GM19043 (cell line): ENCODE data around the gene CPM.
"Not testable (repeated sequence)": the region's sequence is repeated elsewhere in the genome, so short reads cannot be mapped to it uniquely, and the experiment has no call there.

ENCODE experiments used
- ATAC-seq: cut with Tn5 transposase; IDR thresholded peaks from one replicate; pipeline ENCODE4 v1.9.1; 2021; ENCODE audit warnings: low read depth; ENCODE audit not compliant: unreplicated experiment

Gene CPM

DNA sequence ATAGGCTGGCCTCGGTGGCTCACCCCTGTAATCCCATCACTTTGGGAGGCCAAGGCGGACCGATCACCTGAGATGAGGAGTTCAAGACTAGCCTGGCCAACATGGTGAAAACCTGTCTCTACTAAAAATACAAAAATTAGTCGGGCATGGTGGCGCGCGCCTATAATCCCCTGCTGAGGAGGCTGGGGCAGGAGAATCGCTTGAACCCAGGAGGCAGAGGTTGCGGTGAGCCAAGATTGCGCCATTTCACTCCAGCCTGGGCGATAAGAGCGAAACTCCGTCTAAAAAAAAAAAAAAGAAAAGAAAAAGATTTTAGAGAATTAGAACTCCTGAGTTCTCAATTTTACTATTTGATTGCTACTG is 123.0 kb downstream of the CPM start:
- not testable (repeated sequence) for ATAC-seq

DNA sequence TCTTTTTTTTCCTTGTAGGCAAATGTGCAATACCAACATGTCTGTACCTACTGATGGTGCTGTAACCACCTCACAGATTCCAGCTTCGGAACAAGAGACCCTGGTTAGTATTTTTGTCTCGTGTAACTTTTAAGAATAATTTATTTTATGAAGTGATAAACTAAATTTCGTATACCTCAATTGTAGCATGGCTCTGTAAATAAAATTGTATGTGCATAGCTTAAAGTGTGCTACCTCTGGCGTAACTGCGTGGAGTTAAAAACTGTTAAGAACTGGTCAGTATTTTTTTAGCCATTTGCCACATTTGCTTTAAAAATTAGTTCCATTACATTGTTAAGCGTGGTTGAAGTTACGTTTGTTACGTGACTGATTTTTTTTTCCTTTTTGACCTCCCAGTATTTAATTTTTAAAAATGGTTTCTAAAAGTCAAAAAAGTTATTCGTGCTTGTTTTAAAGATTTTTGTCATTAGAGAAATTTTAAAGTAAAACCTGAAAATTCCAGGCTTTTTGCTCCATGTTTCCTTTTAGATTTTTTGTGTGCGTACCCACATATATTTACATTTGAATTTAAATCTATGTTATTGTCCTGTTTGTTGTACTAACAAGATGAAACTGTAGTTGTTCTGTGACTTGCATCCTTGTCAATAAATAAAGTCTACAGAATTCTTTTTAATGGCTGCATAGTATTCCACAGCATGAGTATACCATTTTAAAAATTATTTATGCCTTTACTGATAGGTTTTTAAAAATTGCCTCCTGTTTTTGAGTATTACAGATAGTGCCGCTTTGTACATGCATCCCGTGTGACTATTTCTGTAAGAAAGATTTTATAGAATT is 123.6 kb downstream of the CPM start:
- no peak for ATAC-seq

GRCh38 chr12:68808388-68809189 is 124.4 kb downstream of the CPM start:
- ATAC-seq, result peak; percentile 52

DNA sequence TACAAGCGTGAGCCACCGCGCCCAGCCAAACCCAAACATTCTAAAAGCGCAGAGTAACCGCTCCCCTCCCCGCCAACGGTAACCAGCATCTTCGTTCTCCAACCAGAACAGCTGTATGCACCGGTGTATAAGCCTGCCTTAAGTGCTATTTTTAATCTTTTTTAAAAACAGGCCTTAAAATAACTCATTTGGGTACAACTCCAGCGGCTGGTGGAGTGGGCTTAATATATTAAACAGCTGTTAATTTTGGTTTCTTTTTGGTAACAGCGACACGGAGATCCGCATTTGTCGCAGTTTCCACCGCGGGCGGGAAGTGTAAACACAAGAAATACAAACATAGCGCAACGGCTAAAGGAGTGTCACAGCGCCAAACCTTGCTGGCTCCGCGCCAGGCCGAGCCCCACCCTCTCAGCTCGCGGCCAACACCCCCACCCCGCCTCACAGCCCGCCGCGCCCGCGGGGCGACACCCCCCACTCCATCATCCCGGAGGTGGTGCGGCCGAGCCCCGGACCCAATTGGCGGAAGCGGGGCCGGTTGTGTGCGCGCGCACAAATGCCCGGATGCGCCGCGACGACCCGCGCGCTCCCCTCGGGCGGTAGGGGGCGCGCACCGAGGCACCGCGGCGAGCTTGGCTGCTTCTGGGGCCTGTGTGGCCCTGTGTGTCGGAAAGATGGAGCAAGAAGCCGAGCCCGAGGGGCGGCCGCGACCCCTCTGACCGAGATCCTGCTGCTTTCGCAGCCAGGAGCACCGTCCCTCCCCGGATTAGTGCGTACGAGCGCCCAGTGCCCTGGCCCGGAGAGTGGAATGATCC is 125.2 kb downstream of the CPM start, which contains the start of gene MDM2:
Gene MDM2, plus strand, starts transcription at position 602 of the 812 bp plus-strand sequence. CDS start 301 bp downstream, outside the sequence.
- peak; percentile 64 for ATAC-seq

DNA sequence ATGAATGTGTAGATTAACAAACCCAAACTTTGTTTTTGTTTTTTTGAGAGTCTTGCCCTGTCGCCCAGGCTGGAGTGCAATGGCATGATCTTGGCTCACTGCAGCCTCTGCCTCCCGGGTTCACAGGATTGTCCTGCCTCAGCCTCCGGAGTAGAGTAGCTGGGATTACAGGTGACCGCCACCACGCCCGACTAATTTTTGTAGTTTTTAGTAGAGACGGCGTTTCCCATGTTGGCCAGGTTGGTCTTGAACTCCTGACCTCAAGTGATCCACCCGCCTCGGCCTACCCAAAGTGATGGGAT is 125.7 kb downstream of the CPM start:
- not testable (repeated sequence) for ATAC-seq

DNA sequence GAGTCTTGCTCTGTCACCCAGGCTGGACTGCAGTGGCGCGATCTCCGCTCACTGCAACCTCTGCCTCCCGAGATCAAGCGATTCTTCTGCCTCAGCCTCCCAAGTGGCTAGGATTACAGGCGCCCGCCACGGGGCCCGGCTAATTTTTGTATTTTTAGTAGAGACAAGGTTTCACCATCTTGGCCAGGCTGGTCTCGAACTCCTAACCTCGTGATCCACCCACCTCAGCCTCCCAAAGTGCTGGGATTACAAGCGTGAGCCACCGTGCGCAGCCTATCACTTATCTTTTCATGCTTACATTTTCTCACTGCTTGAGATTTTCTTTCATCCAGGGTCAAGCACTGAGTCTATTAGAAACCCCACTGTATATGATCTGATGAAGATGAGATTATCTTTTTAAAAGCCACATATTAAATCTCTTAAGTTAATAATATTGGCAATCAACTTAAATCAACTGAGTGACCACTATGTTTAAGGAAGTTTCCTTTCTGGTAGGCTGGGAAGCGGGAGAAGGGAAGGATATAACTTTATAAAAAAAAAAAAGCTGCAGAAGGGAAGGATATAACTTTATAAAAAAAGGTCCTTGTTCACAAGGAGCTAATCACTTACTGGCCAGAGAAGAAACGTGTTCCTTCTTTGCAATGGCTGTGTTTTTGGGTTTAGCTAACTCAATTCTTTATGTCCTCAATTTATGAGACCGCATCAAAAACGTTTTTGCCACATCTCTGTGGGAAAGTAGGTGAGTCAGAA is 126.3 kb downstream of the CPM start:
- no peak for ATAC-seq

DNA sequence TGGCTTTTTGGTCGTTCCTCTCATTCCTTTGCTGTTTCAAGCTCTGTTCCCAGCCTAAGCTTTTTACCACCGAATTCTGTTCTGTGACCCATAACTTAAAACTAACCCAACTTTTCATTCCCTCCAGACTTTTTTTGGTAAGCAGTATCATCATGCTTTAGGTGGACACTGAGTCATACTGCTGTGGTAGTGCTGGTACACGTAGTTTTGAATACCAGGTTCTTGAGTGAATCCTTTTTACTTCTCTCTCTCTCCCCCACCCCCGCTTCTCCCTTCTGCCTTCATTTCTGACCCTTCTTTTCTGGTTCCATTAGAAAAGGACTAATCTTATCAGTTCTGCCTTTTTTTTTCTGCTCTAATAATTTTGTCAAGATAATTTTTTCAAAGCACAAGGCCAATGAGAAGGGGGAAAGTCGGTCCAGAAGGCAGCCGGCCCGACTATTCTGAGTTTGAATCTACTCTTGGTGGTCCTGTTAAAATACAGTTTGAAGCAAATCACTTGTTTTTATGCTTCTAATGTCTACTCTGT is 127.3 kb downstream of the CPM start:
- ATAC-seq, result no peak

DNA sequence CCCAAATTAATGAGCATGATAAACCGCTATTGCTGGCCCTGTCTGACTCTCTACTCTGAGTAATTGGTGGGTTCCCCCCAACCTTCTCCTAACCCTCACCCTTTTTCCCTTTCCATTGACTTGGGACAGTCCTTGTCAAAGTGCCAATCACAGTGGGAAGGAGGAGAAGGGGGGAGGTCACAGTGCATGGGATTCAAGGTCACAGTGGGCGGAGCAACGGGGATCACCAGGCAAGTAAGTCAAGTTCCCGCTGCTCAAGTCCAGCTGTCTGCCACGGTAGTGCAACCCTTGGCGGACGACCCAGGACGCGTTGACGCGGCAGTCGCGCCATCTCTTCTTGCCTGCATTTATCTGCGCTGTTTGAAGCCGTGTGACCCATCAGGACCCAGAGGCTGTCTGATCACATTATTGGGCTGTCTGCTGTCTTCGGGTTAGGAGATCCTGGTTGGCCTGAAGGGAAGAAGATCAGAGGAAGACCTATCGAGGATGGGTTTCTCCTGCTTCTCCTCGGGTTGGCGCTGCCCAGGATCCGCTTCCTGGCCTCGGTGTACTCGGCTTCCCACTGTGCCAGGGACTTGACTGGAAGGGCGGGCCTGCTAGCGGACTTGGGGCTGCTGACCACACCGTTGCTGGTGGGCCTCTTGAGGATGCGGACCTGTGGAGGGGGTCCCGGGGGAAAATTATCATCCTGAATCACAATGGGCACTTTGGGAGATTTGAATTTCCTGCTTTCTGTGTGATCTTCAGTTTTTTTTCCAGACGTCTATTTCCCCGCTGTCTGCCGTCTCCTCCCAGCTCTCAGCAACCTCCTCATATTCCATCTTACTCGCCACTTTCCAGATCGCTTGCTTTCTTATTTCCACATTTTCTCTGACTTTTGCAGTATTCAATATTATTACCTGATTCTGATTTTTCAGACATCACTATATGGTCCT is 128.0 kb downstream of the CPM start:
- ATAC-seq, result no peak

DNA sequence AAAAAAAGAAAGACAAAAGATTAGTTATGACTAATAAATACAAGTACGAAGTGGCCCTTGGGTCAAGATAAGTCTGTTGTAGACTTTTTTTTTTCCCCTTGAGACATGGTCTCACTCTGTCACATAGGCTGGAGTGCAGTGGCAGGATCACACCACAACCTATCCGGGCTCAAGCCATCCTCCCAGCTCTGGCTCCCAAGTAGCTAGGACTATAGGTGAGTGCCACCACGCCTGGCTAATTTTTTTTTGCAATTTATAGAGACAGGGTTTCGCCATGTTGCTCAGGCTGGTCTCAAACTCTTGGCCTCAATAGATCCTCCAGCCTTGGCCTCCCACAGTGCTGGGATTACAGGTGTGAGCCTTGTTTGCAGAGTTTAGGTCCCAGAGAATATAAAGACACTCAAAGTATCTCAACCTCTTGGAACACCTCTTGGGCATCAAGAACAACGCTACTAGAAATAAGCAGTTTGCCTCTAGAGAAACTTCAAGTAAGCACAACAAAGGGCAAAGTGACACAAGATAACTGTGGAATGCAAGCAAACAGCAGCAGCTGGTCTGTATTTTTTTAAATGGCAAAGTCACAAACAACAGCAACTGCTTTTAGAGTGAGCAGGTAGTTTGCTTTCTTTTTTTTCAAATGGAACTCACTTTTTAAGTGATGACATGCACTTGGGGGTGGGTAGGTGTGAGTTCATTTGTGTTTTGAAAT is 128.9 kb downstream of the CPM start:
- ATAC-seq, result no peak

DNA sequence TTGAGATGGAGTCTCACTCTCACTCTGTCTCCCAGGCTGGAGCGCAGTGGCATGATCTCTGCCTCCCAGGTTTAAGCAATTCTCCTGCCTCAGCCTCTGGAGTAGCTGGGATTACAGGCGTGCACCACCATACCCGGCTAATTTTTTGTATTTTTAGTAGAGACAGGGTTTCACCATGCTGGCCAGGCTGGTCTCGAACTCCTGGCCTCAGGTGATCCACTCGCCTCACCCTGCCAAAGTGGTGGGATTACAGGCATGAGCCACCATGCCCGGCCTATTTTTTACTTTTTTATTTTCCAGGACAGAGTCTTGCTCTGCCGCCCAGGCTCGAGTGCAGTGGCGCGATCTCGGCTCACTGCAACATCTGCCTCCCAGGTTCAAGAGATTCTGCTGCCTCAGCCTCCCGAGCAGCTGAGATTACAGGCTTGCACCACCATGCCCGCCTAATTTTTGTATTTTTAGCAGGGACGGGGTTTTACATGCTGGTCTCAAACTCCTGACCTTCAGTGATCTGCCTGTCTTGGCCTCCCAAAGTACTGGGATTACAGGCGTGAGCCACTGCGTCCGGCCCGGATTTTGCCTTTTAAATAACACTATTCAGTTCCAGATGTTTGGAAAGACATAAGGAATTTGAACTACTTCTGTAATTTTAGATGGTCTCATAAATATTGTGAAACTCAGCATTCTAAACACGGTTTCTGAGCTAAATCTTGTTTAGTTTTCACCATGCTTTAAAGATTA is 129.9 kb downstream of the CPM start:
- ATAC-seq, result not testable (repeated sequence)

DNA sequence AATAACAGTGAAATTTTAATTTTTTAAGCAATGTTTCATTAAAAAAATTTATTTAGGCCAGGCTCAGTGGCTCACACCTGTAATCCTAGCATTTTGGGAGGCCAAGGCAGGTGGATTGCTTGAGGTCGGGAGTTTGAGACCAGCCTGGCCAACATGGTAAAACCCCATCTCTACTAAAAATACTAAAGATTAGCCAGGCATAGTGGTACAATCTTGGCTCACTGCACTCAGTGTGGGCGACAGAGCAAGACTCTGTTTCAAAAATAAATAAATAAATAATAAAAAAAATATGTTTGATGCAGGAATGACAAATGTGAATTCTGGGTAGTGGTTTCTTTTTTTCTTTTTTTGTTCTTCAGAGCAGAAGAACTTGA is 130.6 kb downstream of the CPM start:
- ATAC-seq, result not testable (repeated sequence)
